Measurements from ENCODE around the gene PRKX.

DNA sequence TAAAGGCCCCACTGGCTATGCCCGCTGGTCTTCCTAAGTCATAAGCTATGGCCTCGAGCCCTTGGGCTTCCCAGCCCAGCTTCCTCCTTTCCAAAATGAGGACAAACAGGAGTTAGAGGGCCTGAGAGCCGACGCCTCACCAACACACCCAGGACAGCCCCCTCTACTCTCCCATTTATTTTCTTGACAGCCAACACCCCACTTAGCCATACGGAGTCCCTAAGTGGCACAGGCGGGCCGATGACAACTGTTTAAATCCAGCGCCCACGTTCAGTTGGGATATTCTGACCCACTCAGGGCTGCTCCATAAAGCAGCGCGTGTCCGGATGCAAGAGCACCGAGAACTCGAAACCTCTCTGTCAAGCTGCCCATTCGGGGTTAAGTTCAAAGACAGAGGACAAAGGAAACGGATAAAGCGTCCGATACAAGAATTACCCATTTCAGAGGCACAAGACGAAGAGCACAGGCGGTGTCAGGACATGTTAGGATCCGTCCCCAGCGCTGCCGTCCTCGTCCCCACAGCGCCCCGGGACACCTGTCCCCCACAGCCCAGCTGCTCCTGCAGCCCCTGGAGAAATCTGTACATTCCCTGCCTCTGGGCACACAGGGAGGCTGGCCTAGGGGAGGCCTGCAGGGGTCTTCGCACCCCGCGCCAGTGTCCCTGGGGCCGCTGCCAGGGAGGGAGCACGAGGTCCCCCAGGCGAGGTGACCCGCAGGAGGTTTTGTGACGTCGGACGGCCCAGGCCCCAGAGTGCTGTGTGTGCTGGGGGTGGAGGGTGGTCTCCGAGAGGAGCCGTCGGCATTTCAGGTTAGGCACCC is 1.2 kb downstream of the PRKX start:
- TF ChIP-seq, protein P1, sequence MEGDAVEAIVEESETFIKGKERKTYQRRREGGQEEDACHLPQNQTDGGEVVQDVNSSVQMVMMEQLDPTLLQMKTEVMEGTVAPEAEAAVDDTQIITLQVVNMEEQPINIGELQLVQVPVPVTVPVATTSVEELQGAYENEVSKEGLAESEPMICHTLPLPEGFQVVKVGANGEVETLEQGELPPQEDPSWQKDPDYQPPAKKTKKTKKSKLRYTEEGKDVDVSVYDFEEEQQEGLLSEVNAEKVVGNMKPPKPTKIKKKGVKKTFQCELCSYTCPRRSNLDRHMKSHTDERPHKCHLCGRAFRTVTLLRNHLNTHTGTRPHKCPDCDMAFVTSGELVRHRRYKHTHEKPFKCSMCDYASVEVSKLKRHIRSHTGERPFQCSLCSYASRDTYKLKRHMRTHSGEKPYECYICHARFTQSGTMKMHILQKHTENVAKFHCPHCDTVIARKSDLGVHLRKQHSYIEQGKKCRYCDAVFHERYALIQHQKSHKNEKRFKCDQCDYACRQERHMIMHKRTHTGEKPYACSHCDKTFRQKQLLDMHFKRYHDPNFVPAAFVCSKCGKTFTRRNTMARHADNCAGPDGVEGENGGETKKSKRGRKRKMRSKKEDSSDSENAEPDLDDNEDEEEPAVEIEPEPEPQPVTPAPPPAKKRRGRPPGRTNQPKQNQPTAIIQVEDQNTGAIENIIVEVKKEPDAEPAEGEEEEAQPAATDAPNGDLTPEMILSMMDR (IDR thresholded peaks at IDR 0.05; ENCODE audit: low read depth, low read length, poor library complexity, severe bottlenecking) = no peak
- no peak for TF ChIP-seq EZH2phosphoT487 (IDR thresholded peaks at IDR 0.05; ENCODE audit: borderline replicate concordance, low read length)

All from DOHH2 (cell line).